Tibial nerve (tissue), 3 donors: ENCODE measurements around the gene ALDH4A1.

Experiments used
- CTCF ChIP-seq, 5 experiments: fragments of 200-600 bp in 3 of 5; fragments of 450-650 bp in 2 of 5; sonication (generic) in 3 of 5; IDR thresholded peaks; one replicate each; pipeline ENCODE4 v1.5.1; 2016 to 2019; ENCODE audit warnings: antibody characterized with exemption in 5 of 5, mild to moderate bottlenecking in 3 of 5, moderate library complexity in 2 of 5
- POLR2A ChIP-seq, 2 donors: fragments of 450-650 bp; IDR thresholded peaks; one replicate each; pipeline ENCODE4 v1.6.1; 2017; ENCODE audit warnings: antibody characterized with exemption in 2 of 2, mild to moderate bottlenecking in 2 of 2, moderate library complexity in 2 of 2

DNA sequence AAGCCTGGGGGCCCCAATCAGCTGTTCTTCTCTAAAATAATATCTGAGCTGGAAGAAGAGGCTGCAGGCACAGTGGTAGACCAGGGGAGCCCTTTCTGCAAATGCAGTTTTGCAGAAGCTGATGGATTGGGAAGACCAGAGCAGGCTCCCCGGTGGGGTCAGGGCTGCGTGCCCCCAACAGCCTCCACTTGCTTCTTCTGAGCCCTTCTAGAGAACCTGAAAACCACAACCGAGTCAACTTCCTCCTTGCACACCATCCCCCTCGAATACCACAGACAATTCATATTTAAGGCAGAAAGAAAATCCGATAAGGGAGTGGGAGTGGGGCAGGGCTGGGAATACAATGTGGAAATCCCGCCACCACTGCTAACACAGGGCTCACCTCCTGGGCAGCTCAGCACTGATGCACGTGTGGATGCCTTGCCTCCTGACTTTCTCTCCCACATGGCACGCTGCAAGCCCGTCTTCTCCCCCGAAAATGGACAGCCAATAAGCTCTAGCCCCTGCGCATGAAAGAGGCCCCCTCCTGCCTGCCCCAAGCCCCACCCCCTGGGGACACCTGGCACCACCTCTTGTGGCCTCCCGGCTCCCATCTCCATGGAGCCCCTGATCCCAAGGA lies 25.4 kb upstream of the ALDH4A1 start:
- no peak for TF ChIP-seq CTCF (IDR thresholded peaks at IDR 0.05)
- no peak for TF ChIP-seq POLR2A (IDR thresholded peaks at IDR 0.05)
